Gastroesophageal sphincter (tissue), 4 donors: ENCODE results near the gene NAA20. TPM values are rescaled to one million over a fixed set of nuclear protein-coding genes. Genes with fewer than 3 reads are reported as not detected.

ENCODE experiments used
- ATAC-seq: fragments of 150-250 bp; one replicate; pipeline ENCODE4 v1.9.1; 2016; ENCODE audit warnings: mild to moderate bottlenecking, moderate library complexity
- H3K27ac ChIP-seq, 4 donors: fragments of 200-600 bp; sonication (generic) in 3 of 4; 1 replicate in 3 of 4; 2 replicates in 1 of 4; pipeline ENCODE4 v1.5.1; 2016 to 2019
- H3K27me3 ChIP-seq: fragments of 200-600 bp; sonication (generic); one replicate; pipeline ENCODE4 v1.5.1; 2019
- H3K36me3 ChIP-seq, 2 donors: fragments of 200-600 bp; sonication (generic); one replicate each; pipeline ENCODE4 v1.5.1; 2019; ENCODE audit warnings: control low read depth in 1 of 2
- H3K4me1 ChIP-seq, 3 donors: fragments of 200-600 bp; sonication (generic); 1 replicate in 2 of 3; 2 replicates in 1 of 3; pipeline ENCODE4 v1.5.1; 2016 to 2019; ENCODE audit warnings: control low read depth in 2 of 3
- H3K4me3 ChIP-seq, 2 donors: fragments of 200-600 bp; sonication (generic); one replicate each; pipeline ENCODE4 v1.5.1; 2019; ENCODE audit warnings: mild to moderate bottlenecking in 1 of 2, moderate library complexity in 1 of 2
- H3K9me3 ChIP-seq, 3 donors: fragments of 200-600 bp; sonication (generic); one replicate each; pipeline ENCODE4 v1.5.1; 2017 to 2019; ENCODE audit warnings: control low read depth in 2 of 3
- EP300 ChIP-seq: sonication (generic); formaldehyde crosslinking; IDR thresholded peaks from one replicate; pipeline ENCODE4 v1.6.1; 2017; ENCODE audit warnings: antibody characterized with exemption, mild to moderate bottlenecking
- POLR2A ChIP-seq, 2 donors: fragments of 450-650 bp; IDR thresholded peaks; one replicate each; pipeline ENCODE4 v1.6.1; 2017; ENCODE audit warnings: antibody characterized with exemption in 2 of 2, mild to moderate bottlenecking in 2 of 2, moderate library complexity in 1 of 2
- POLR2AphosphoS5 ChIP-seq: sonication (generic); formaldehyde crosslinking; IDR thresholded peaks from one replicate; pipeline ENCODE4 v1.6.1; 2017; ENCODE audit warnings: antibody characterized with exemption
- WGBS, 2 donors: methylation state at CpG; one replicate each; pipeline ENCODE4 v1.1.5; 2018; ENCODE audit warnings: low coverage in 1 of 2; 5-methylcytosine and 5-hydroxymethylcytosine counted together
- total RNA-seq, 4 donors: library from RNA; depleted of rRNA; stranded (reverse); fragments of >200 nt; gene quantifications; one replicate each; pipeline ENCODE4 v1.1.0, GENCODE V29; 2016
- TF ChIP-seq, protein P1 (sequence below), 4 experiments: fragments of 200-600 bp in 2 of 4; fragments of 450-650 bp in 2 of 4; sonication (generic) in 1 of 4; IDR thresholded peaks; one replicate each; pipeline ENCODE4 v1.5.1; 2017 to 2019; ENCODE audit warnings: antibody characterized with exemption in 4 of 4, mild to moderate bottlenecking in 2 of 4, moderate library complexity in 2 of 4

NAA20 gene
- total RNA-seq, 4 donors from 2014 or later: 22.7 to 47.0 (median 31.0) TPM

DNA sequence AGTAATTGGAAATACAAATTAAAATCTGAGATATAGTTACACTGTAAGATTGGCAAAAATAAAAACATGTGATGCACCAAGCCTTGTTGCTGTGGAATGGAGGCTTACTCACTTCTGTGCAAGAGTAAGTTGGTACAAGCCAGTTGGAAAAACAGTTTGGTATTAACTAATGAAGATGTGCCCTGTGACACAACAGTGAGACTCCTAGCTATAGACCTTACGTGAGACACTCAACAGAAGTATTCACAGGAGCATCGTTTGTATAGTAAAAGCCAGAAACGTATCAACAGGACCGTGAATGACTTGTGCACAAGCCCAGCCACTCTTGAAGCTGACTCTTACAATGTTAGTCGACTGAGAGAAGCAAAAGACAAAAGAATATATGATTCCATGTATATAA is 14.6 kb downstream of the NAA20 start:
- ATAC-seq: no peak
- H3K36me3 ChIP-seq: peaks cover 0 to 94% of the 10 kb centered on the region in 2 donors
- no peaks in the 10 kb centered on the region for H3K27me3 ChIP-seq
- H3K27ac ChIP-seq: no peak overlapping the region
- 70 to 82% methylated on average over 5 of the region's 5 CpGs for WGBS, 2 donors
- TF ChIP-seq, protein P1, sequence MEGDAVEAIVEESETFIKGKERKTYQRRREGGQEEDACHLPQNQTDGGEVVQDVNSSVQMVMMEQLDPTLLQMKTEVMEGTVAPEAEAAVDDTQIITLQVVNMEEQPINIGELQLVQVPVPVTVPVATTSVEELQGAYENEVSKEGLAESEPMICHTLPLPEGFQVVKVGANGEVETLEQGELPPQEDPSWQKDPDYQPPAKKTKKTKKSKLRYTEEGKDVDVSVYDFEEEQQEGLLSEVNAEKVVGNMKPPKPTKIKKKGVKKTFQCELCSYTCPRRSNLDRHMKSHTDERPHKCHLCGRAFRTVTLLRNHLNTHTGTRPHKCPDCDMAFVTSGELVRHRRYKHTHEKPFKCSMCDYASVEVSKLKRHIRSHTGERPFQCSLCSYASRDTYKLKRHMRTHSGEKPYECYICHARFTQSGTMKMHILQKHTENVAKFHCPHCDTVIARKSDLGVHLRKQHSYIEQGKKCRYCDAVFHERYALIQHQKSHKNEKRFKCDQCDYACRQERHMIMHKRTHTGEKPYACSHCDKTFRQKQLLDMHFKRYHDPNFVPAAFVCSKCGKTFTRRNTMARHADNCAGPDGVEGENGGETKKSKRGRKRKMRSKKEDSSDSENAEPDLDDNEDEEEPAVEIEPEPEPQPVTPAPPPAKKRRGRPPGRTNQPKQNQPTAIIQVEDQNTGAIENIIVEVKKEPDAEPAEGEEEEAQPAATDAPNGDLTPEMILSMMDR (IDR thresholded peaks at IDR 0.05): no peak
- no peak for TF ChIP-seq EP300
- H3K4me1 ChIP-seq: no peaks in the 10 kb centered on the region
- no peak overlapping the region for H3K4me3 ChIP-seq
- H3K9me3 ChIP-seq: no peaks in the 10 kb centered on the region

DNA sequence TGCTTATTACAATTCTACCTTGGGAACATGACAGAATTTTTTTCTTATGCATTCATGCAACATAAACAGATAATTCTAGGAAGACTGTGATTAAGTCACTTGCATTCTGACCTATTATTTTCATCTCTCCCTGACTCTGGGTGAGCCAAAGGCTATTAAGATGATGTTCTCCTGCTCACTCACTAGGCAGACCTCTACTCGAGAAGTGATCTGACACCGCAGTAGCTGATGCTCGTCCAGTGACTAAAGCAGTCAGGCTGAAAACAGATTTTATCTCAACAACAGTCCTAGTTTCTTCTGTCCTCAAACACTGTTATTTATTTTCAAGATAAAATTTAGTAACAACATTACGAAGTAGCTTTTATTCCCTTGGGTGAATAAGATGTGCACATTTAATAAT is 17.3 kb downstream of the NAA20 start:
- WGBS, 2 donors: 66 to 74% methylated on average over 4 of the region's 4 CpGs
- Histone ChIP-seq H3K27ac (no peak overlapping the region), H3K4me1 (peaks cover 0 to 8% (median 0%) of the 10 kb centered on the region in 3 donors), H3K9me3 (no peaks in the 10 kb centered on the region), H3K36me3 (peaks cover 0 to 94% of the 10 kb centered on the region in 2 donors), H3K4me3 (no peak overlapping the region), H3K27me3 (no peaks in the 10 kb centered on the region)
- no peak for ATAC-seq
- TF ChIP-seq POLR2A (IDR thresholded peaks at IDR 0.05) (no peak), EP300 (no peak), POLR2AphosphoS5 (no peak)
- TF ChIP-seq, protein P1 (IDR thresholded peaks at IDR 0.05): no peak

DNA sequence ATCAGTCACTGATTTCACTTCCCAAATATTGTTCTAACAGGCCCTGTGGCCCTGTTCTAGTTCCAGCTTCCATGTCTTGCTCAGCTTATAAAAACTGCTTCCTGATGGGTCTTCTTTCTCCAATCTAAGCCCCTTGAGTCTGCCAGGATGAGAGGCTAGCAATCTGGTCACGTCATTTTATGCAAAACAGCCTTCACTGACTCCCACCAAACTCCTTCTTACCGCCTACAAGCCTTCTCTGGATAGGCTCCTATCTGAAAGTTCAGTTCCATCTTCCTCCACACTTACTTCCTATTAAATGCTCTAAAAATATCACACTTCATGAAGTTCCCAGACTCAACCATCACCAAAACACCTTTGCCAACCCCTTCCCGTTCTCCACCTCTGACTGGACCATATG is 19.6 kb downstream of the NAA20 start:
- 77 to 83% methylated on average over 3 of the region's 3 CpGs for WGBS, 2 donors
- ATAC-seq: no peak
- Histone ChIP-seq H3K4me3 (no peak overlapping the region), H3K36me3 (peaks cover 0 to 100% of the 10 kb centered on the region in 2 donors), H3K4me1 (peaks cover 0 to 8% (median 0%) of the 10 kb centered on the region in 3 donors), H3K9me3 (no peaks in the 10 kb centered on the region), H3K27me3 (no peaks in the 10 kb centered on the region), H3K27ac (no peak overlapping the region)
- TF ChIP-seq, protein P1 (IDR thresholded peaks at IDR 0.05): no peak
- TF ChIP-seq POLR2A (IDR thresholded peaks at IDR 0.05) (no peak), POLR2AphosphoS5 (no peak), EP300 (no peak)

DNA sequence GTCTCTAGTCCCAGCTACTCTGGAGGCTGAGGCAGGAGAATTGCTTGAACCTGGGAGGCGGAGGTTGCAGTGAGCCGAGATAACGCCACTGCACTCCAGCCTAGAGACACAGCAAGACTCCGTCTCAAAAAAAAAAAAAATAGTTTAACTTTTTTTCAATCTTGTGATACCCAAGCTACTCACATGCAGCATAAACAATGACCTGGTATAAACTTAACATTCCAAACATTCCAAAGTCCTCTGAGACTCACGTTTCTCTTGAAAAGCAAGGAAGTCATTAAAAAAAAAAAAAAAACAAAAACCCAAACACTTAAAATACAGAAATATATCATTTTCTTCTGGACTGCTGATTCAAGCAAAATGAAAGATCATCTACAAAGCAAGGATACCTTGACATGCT is 20.8 kb downstream of the NAA20 start:
- Histone ChIP-seq H3K27ac (peak overlapping the region in 1 of 4 donors; percentile 2), H3K9me3 (no peaks in the 10 kb centered on the region), H3K36me3 (peaks cover 0 to 100% of the 10 kb centered on the region in 2 donors), H3K4me3 (no peak overlapping the region), H3K4me1 (peaks cover 0 to 8% (median 0%) of the 10 kb centered on the region in 3 donors), H3K27me3 (no peaks in the 10 kb centered on the region)
- no peak for ATAC-seq
- no peak for TF ChIP-seq POLR2AphosphoS5
- no peak for TF ChIP-seq EP300
- TF ChIP-seq, protein P1 (IDR thresholded peaks at IDR 0.05): no peak
- TF ChIP-seq POLR2A (IDR thresholded peaks at IDR 0.05): no peak
- 62 to 71% methylated on average over 4 to 5 of the region's 5 CpGs for WGBS, 2 donors

DNA sequence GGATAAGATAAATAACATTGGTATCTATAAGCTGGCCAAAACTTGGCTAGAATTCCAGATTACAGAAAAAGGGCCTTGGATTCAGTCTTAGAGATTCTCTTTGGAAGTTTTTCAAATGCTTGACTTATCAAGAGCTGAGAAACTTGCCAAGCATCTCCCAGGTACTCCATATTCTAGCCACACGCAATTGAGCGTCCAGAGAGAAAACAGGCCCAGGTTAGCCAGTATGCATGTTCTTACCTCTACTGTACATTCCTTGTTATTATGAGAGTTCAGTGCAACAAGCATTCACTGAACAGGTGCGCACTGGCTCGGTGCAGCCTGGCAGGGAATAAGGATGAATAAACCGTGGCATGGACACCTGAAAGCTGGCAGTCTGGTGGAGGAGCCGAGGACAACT is 21.4 kb downstream of the NAA20 start:
- no peaks in the 10 kb centered on the region for H3K9me3 ChIP-seq
- H3K36me3 ChIP-seq: peaks cover 0 to 100% of the 10 kb centered on the region in 2 donors
- peak overlapping the region in 1 of 4 donors; percentile 2 for H3K27ac ChIP-seq
- WGBS, 2 donors: 75 to 93% methylated on average over 2 of the region's 6 CpGs
- no peak overlapping the region for H3K4me3 ChIP-seq
- ATAC-seq: no peak
- H3K4me1 ChIP-seq: peaks cover 0 to 8% (median 0%) of the 10 kb centered on the region in 3 donors
- no peaks in the 10 kb centered on the region for H3K27me3 ChIP-seq
- no peak for TF ChIP-seq POLR2AphosphoS5
